HG03097 (cell line): ENCODE measurements around the gene SLC47A2.

Source experiments
- ATAC-seq: cut with Tn5 transposase; IDR thresholded peaks from one replicate; pipeline ENCODE4 v1.9.1; 2021; ENCODE audit not compliant: unreplicated experiment, low FRiP score

SLC47A2 gene

DNA sequence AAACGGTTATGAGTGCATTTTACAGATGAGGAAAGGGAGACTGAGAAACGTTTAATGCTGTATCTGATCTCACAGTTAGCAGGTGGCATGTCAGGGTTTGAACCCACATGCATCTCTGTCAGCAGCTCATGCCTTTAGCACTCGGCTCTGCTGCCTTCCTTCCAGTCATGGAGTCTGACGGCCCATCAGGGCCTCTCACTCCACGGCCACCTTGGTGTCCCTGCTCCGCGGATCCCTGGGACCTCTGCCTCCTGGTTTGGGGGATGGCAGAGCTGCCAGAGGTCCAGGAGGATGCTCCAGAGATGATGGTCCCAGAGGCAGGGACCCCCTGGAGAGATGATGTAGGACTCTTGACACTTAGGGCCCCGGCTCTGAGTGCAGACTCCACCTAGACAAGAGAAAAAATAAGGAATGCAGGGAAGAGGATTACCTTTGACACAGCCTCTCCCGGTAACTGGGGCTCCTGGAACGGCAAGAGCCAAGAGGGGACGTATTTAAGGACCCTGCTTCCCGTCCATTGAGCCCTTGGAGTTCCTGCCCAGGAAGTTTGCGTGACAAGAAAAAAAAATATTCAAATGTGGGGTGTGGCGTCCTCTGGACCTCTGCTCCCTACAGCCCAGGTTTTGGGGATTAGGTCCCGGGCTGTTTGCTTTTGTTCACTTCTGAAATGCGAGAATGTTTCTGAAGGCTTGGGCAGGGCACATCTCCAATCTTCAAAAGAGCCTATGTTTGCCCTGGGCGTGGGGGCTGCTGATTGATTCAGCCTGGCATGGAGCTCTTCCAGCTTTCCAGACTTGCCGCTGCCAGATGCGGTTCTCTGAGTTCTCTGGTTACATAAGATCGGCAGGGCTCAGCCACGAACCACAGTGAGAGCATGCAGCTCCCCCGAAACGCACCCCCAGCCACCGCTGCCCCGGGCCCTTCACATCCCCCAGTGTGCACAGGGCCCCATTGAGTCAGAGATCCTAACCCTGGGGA, 31.7 kb upstream of the SLC47A2 start, which contains the start of gene ALDH3A1:
TSS of gene ALDH3A1 (minus strand) at position 470 of the 978 bp plus-strand sequence. CDS start 3,169 bp downstream, outside the sequence.
- ATAC-seq = no peak

DNA sequence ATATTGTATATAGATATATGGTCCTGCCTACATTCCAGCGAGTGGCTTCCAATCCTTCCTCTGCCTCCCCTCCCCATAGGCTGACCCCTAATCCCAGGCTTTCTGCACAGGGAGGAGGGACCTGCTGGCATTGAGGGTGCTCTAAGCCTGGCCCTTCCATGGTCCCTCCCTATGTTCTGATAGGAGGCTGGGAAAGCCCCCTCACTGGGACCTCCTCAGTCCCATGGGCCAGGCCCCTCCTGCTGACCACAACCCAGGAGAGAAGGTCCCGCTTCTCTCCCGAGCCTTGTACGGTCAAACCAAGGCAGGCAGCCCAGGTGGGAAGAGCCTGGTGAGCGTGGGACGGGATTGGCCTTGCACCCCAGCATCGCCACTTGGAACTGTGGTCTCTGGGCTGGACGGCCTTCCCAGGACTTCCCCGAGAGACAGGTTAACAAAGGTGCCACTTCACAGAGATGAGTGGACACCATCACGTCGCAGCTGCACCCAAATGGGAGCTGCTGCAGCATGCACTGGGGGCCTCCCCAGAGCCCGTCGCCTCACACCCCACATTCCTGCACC, 30.9 kb upstream of the SLC47A2 start:
- no peak for ATAC-seq

DNA sequence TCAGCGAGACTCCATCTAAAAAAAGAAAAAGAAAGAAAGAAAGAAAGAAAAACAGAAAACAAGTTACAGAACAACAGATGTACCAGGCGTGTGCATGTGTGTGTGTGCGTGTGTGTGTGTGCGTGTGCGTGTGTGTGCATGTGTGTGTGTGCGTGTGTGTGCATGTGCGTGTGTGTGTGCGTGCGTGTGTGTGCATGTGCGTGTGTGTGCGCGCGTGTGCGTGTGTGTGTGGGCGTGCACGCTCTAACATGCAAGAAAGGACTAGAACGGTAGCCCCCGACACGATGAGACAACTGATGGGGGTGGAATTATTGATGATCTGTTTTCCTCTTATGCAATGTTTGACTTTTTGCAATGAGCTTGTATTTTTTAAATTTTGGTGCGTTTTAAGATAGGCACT, 30.1 kb upstream of the SLC47A2 start:
- ATAC-seq = no peak

DNA sequence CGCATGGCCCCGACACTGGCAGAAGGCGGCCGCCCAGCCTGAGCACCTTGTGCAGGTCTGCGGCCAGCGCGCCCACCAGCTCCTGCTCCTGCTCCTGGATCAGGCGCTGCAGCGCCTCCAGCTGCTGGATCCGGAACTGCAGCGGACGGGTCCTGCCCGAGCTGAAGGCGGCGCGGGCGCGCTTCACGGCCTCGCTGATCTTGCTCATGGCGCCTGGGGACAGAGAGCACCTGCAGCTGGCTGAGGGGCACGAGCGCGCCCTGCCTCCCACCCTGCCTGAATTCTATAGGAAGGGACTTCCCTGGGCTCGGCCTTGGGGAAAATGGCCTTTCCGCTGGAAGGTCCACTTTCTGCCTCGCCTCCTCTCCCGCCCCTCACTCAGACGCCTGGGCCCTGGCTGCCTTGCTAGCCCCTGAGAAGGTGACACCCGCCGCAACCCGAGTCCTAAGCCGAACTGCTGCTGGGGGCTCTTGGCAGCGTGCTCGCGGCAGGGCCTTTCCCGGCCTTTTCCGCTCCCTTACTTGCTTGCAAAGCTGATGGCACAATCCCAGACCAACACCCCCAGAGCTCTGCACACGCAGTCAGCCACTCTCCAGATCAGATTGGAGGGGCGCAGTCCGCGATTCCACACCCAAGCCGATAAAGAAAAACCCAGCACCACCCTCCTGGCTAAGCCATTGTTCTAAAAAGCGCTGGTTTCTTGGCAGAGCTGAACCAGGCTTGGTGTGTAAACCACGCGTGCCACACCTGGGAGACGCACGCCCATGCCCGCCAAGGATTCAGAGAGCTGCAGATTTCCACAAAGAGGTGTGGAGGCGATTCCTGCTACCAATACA, 28.8 kb upstream of the SLC47A2 start:
- ATAC-seq = no peak

DNA sequence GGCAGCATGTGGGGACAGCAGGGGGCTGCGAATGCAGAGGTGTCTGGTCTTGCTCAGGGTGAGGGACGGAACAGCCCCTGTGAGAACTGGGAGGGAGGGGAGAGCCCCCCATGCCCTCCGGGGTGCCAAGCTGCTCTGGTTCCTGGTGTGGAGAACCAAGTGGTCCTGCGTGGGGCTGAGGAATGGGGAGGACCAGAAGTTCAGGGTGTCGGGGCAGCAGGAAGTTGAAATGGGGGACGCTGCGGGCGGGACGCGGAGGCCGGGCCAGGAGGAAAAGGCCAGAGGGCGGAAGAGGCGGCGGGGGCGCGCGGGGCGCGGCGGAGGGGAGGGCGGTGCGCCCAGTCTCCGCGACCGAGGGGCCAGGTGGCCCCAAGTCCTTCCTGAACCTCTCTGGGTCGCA, 28.1 kb upstream of the SLC47A2 start:
- ATAC-seq = no peak

DNA sequence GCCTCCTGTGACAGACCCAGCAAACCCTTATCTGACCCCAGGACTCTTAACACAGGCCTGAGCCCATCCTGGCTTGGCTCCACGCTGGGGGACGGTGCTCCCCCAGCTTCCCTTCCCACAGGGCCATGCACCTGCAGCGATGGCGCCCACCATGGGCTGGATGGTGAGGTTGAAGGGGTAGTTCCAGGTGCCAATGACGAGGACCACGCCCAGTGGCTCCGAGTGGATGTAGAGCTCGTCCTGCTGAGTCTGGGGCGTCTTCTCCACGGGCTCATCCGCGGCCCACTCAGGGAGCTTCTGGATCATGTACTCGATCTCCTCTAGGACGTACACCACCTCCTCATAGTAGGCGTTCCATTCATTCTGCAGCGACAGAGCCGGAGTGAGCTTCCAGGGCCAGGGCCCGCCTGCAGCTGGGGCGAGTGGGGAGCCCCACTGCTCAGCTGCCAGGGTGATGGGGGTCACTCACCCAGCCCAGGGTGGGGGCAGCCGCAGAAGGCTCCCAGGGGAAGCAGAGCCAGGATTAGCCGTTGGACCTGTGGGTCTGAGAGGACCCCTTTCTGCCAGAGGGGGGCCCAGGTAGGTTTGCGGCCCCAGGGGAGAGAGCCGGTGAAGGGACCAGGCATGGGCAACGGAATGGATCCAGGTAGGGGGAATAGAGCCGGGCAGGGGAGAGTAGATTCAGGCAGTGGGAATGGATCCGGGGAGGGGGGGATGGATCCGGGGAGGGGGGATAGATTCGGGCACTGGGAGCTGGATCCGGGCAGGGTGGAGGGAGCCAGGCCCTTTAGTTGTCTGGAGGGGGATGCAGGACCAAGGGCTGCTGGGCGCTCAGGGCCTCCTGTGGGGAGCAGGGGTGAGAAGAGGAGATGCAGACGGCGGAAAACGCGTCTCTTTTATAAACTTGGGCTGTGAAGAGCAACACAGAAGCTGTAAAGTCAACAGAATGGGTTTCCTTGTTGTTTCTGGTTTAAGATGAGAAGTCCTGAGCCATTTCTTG, 27.0 kb upstream of the SLC47A2 start:
- no peak for ATAC-seq

DNA sequence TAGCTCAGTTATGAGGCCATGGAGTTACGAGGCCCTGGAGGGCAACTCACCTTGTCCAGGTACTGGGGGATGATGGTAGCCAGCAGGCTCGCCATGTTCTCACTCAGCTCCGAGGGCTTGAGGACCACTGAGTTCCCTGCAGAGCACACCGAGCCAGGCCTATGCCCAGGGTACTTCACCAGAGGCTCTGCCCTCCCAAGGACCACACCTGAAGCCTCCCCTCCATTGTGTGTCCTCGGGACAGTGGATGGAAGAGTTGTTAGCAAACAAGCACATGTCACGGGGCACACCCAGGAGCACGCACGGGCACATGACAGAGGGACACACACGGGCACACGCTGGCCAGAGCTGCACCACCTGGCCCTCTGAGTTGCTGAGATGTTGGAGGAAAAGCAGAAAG, 26.1 kb upstream of the SLC47A2 start:
- no peak for ATAC-seq

DNA sequence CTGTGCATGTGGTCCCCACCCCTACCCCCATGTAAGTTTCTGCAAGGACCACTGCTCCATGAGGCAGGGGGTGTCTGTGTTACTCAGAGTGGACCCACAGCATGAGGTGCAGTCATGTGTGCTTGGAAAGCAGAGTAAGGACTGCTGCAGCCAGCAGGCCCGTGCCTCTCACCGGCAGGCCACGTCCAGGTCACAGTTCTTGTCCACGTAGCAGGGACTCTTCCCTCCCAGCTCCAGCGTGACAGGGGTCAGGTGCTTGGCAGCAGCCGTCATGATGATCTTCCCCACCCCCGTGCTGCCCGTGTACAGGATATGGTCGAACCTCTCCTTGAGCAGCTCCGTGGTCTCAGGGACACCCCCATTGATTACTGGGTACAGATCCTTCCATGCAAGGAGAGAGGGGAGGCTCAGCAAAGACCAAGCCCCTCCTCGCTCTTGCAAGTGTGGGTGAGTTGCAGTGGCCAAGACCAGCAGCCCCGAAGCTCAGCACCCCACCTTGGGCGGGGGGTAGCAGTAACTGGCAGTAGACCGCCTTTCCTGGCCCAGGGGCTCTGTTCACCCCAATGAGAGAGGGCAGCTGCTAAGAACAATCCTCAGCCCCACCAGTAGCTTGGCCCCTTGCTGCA, 25.6 kb upstream of the SLC47A2 start:
- ATAC-seq = no peak

DNA sequence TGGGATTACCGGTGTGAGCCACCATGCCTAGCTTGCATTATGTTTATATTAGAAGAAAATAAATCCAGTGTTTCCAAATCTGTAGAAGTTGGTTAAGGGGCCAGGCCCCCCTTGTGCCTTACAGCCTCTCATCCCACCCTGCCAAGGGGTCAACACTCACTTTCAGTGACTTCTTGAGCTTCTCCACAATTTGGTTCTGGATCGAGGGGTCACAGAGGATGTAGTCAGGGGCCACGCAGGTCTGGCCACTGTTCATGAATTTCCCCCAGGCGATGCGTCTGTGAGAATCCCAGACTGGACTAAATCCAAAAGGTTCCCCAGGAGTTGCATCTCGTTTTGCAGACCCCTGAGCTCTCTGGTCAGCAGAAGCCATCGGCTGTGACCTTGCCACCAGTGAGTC, 24.5 kb upstream of the SLC47A2 start:
- ATAC-seq = no peak

DNA sequence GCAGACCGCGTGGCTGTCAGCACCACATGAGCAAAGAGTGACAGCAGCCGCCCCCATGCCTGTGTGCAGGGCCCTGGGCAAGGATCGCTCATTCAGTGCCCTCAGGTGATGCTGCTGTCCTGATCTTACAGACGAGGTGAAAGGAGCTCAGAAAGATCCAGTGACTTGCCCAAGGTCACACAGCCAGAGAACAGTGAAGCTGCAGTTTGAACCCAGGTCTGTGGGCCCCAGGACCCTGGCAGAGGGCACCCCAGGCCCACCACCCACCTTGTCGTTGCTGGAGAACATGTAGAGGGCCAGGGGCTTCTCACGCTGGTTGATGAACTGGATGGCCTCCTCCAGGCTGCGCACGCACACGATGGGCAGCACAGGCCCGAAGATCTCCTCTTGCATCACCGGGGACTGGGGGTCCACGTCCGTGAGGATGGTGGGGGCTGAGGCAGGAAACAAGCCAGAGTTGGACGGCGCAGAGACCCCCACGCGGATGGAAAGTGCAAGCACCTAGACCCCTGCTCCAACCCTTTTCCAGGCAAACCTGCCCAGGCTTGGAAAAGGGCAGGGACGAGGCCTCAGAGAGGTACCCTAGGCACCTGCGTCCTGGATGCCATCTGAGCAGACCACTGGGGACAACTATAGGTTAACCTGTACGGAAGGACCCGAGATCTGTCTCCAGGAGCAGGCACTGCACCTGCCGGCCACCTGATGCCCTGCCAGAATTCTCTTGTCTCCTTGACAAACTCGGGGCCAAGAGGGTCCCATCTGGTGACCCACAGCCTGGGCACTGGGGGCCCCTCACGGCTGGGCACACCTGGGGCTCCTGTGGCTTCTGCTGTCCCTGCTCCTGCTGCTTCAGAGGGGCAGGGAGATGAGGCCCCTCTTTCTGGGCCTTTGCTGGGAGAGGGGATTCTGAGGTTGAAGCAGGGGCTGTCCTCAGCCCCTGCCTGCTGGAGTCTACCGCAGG, 23.1 kb upstream of the SLC47A2 start:
- no peak for ATAC-seq

DNA sequence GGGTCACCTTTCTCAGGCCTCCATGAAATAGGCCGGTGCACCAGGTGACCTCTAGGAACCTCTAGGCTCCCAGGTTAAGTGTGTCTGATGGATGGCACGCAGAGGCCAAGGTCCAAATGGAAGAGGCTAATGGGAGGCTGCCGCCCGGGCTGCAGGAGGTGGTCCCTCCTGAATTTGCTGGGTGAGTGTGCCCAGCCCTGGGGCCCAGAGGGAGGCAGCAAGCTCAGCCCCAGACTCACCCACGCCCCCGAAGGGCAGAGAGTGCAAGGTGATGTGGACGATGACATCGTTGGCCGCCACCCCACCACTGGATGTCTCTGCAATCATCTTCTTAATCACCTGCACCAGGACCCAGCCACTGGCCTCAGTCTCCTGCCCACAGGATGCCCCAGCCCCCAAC, 22.4 kb upstream of the SLC47A2 start:
- no peak for ATAC-seq

DNA sequence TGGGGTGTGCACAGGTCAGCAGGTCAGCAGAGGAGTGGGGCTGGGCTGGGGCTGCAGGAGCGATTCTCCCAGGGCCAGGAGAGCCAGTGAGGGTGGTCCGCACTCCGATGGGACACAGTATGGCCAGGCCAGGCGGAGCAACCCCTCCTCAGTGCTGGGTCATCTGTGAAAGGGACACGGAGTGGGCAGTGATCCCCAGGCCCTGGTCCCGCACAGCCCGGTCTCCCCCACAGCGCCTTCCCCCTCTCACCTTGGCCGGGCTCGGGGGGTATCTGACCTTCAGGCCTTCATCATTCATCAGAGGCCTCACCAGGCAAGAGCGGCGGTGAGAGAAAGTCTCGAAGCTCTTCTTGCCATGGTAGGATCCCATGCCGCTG, 21.7 kb upstream of the SLC47A2 start:
- no peak for ATAC-seq

DNA sequence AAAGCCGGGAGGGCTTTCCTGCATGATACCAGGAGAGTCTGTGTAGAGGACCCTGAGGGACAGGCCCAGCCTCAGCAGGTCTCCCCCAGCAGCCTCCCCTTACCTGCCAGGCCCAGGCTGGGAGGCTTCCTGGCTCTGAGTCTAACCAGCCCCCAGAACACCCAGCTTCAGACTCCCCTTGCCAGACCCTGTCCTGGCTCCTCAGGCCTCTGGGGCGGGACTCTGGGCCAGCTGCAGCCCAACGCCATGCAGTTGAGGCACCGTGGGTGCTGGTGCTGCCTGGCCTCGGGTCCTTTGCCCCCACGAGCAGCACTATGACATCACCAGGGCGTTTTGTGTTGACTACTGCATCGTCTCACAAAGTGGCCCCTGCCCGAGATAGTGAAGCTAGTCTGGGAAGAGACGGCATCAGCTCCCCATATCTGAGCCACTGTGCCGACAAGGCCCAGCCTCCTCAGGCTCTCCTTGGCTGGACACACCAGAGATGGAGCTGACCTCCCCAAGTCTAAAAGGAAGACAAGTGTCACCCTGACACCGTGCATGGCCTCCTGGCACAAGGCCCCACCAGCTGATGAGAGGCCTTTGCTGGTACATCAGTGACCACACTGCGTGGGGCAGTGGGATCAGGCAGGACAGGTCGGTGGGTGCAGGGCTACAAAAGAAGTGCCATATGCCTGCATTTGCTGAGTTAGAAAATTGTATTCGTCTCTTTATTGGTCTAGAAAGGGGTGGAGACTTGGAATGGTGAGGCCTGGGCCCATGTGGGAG, 21.1 kb upstream of the SLC47A2 start:
- no peak for ATAC-seq

DNA sequence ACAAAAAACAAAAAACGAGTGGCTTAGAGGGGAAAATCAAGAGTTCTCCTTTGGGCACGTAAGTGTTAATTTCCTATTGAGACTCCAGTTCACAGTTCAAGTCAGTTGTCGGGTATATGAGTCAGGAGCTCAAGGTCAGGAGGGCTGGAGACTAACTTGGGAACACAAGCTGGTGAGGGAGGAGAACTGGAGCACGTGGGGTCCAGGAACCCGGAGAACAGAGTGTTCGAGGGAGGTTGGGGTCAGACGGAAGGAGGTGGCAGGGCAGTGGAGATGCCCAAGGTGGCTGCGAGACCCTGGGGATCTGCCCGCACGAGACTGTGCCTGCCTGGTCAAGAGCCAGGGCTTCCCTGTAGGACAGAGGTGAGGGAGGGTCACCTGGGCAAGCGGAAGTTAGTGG, 19.7 kb upstream of the SLC47A2 start:
- no peak for ATAC-seq

DNA sequence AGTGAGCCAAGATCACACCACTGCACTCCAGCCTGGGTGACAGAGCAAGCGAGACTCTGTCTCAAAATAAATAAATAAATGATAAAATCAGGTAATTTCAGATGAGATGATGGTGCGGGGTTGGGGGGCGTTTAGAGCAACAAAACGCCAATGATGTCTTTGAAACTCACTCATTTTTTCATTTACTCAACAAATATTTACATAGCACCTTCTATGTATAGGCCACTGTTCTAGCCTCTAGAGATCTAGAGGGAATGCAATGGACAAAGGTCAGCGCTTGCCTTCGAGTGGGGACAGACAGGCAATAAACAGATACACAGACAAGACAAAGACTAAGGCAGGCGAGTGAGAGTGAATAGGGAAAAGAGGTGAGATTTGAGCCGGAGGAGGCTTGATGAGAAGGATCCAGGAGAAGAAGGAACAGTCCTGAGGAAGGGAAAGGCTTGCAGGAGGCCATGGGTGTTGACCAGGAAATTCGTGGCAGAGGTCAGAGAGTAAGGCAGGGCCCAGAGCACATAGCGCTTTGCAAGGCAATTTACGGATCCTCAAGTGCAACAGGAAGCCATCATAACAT, 17.7 kb upstream of the SLC47A2 start:
- ATAC-seq = no peak

DNA sequence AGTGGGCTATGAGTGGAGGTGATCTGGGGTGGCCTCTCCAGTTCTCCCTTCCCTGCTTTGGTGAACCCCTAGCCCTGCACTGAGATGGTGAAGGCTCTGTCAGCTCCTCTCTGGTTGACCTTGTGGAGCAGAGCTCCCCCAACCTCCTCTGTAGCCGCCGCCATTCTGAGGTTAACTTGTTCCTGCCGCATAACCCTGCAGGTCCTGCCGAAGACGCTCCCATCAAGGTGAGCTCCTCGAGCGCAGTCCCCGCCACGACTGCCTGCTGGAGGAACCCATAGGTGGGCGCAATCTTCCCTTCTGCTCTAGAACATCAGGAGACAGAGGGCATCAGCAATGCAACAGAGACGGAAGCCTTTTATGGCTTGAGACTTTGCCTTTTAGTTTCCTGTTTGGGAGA, 15.2 kb upstream of the SLC47A2 start:
- ATAC-seq = no peak

DNA sequence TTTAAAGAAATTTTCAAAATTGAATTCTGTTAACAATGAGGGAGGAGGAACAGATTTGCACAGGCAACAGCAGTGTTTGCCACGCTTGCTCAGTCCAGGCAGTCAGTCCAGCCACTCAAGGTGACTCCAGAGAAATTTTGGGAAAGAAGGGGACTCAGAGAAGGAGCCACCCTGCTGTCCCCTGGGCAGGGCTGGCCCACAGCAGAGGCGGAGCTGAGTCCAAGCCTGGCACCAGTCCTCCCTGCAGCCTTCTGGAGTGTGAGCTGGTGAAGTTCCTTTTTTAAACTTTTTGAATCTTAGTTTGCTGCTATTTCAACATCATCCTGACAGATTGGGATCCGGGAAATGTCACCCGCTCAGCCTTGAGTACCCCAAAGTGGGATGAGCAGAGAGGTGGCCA, 14.5 kb upstream of the SLC47A2 start:
- ATAC-seq = no peak
